ENCODE results near the gene MAP3K7.
"Not testable (repeated sequence)": the region's sequence is repeated elsewhere in the genome, so short reads cannot be mapped to it uniquely, and the experiment has no call there.

MAP3K7 gene

GRCh38 chr6:90595854-90596253 is 9.0 kb upstream of the MAP3K7 start:
- Mint-ChIP-seq H3K9me3 (no peaks in the 10 kb centered on the region), H3K4me1 (ENCODE audit: low read depth) (peaks cover 3% of the 10 kb centered on the region), H3K4me3 (no peak overlapping the region), H3K36me3 (ENCODE audit: low read depth) (no peaks in the 10 kb centered on the region), H3K27me3 (ENCODE audit: low read depth) (peaks cover 44% of the 10 kb centered on the region), H3K27ac (no peak overlapping the region)
- DNase-seq (ENCODE audit: low spot score), result no peak

GRCh38 chr6:90586546-90586835 is 381 bp downstream of the MAP3K7 start:
- DNase-seq (ENCODE audit: low spot score), result no peak
- no peaks in the 10 kb centered on the region for H3K9me3 Mint-ChIP-seq
- H3K27me3 Mint-ChIP-seq (ENCODE audit: low read depth), result peaks cover 28% of the 10 kb centered on the region
- H3K36me3 Mint-ChIP-seq (ENCODE audit: low read depth), result peaks cover 3% of the 10 kb centered on the region
- peak overlapping the region; percentile 95 for H3K27ac Mint-ChIP-seq
- peaks cover 34% of the 10 kb centered on the region for H3K4me1 Mint-ChIP-seq (ENCODE audit: low read depth)
- peak overlapping the region; percentile 92 for H3K4me3 Mint-ChIP-seq

- H3K27me3 Mint-ChIP-seq (ENCODE audit: low read depth), result peaks cover 23% of the 10 kb centered on the region
- no peak overlapping the region for H3K27ac Mint-ChIP-seq
- no peaks in the 10 kb centered on the region for H3K9me3 Mint-ChIP-seq
- no peak for DNase-seq (ENCODE audit: low spot score)
- peaks cover 34% of the 10 kb centered on the region for H3K4me1 Mint-ChIP-seq (ENCODE audit: low read depth)
- H3K4me3 Mint-ChIP-seq, result peak overlapping the region; percentile 92
- peaks cover 3% of the 10 kb centered on the region for H3K36me3 Mint-ChIP-seq (ENCODE audit: low read depth)
Observed at GRCh38 chr6:90584636-90585255, 2.1 kb downstream of the MAP3K7 start.

- peak overlapping the region; percentile 92 for H3K4me3 Mint-ChIP-seq
- peaks cover 16% of the 10 kb centered on the region for H3K27me3 Mint-ChIP-seq (ENCODE audit: low read depth)
- peaks cover 3% of the 10 kb centered on the region for H3K36me3 Mint-ChIP-seq (ENCODE audit: low read depth)
- DNase-seq (ENCODE audit: low spot score), result no peak
- H3K9me3 Mint-ChIP-seq, result no peaks in the 10 kb centered on the region
- peak overlapping the region; percentile 47 for H3K27ac Mint-ChIP-seq
- H3K4me1 Mint-ChIP-seq (ENCODE audit: low read depth), result peaks cover 34% of the 10 kb centered on the region
Observed at GRCh38 chr6:90583836-90584481, 2.9 kb downstream of the MAP3K7 start.

- Mint-ChIP-seq H3K36me3 (ENCODE audit: low read depth) (peaks cover 3% of the 10 kb centered on the region), H3K9me3 (no peaks in the 10 kb centered on the region), H3K4me1 (ENCODE audit: low read depth) (peaks cover 32% of the 10 kb centered on the region), H3K27ac (peak overlapping the region; percentile 17), H3K4me3 (peak overlapping the region; percentile 13), H3K27me3 (ENCODE audit: low read depth) (peaks cover 10% of the 10 kb centered on the region)
- no peak for DNase-seq (ENCODE audit: low spot score)
Observed at GRCh38 chr6:90583179-90583835, 3.6 kb downstream of the MAP3K7 start.

GRCh38 chr6:90581146-90581545 is 5.7 kb downstream of the MAP3K7 start:
- no peaks in the 10 kb centered on the region for H3K9me3 Mint-ChIP-seq
- no peak overlapping the region for H3K4me3 Mint-ChIP-seq
- no peak for DNase-seq (ENCODE audit: low spot score)
- H3K4me1 Mint-ChIP-seq (ENCODE audit: low read depth), result peaks cover 26% of the 10 kb centered on the region
- H3K27ac Mint-ChIP-seq, result no peak overlapping the region
- no peaks in the 10 kb centered on the region for H3K27me3 Mint-ChIP-seq (ENCODE audit: low read depth)
- peaks cover 3% of the 10 kb centered on the region for H3K36me3 Mint-ChIP-seq (ENCODE audit: low read depth)

GRCh38 chr6:90578894-90579549 is 7.8 kb downstream of the MAP3K7 start:
- peaks cover 1% of the 10 kb centered on the region for H3K36me3 Mint-ChIP-seq (ENCODE audit: low read depth)
- no peak for DNase-seq (ENCODE audit: low spot score)
- H3K27ac Mint-ChIP-seq, result no peak overlapping the region
- H3K27me3 Mint-ChIP-seq (ENCODE audit: low read depth), result no peaks in the 10 kb centered on the region
- no peaks in the 10 kb centered on the region for H3K9me3 Mint-ChIP-seq
- no peak overlapping the region for H3K4me3 Mint-ChIP-seq
- peaks cover 13% of the 10 kb centered on the region for H3K4me1 Mint-ChIP-seq (ENCODE audit: low read depth)

- Mint-ChIP-seq H3K36me3 (ENCODE audit: low read depth) (peaks cover 4% of the 10 kb centered on the region), H3K9me3 (no peaks in the 10 kb centered on the region), H3K27me3 (ENCODE audit: low read depth) (no peaks in the 10 kb centered on the region), H3K4me3 (no peak overlapping the region), H3K27ac (no peak overlapping the region), H3K4me1 (ENCODE audit: low read depth) (peaks cover 6% of the 10 kb centered on the region)
- no peak for DNase-seq (ENCODE audit: low spot score)
Observed at GRCh38 chr6:90575267-90575666, 11.6 kb downstream of the MAP3K7 start.

- no peaks in the 10 kb centered on the region for H3K27me3 Mint-ChIP-seq (ENCODE audit: low read depth)
- no peak for DNase-seq (ENCODE audit: low spot score)
- H3K4me1 Mint-ChIP-seq (ENCODE audit: low read depth), result peaks cover 6% of the 10 kb centered on the region
- H3K27ac Mint-ChIP-seq, result no peak overlapping the region
- H3K4me3 Mint-ChIP-seq, result no peak overlapping the region
- no peaks in the 10 kb centered on the region for H3K9me3 Mint-ChIP-seq
- peaks cover 6% of the 10 kb centered on the region for H3K36me3 Mint-ChIP-seq (ENCODE audit: low read depth)
Observed at GRCh38 chr6:90574610-90575009, 12.3 kb downstream of the MAP3K7 start.

GRCh38 chr6:90573624-90574023 is 13.2 kb downstream of the MAP3K7 start:
- H3K4me1 Mint-ChIP-seq (ENCODE audit: low read depth), result peaks cover 6% of the 10 kb centered on the region
- H3K27me3 Mint-ChIP-seq (ENCODE audit: low read depth), result no peaks in the 10 kb centered on the region
- no peak for DNase-seq (ENCODE audit: low spot score)
- H3K27ac Mint-ChIP-seq, result no peak overlapping the region
- peaks cover 9% of the 10 kb centered on the region for H3K36me3 Mint-ChIP-seq (ENCODE audit: low read depth)
- no peak overlapping the region for H3K4me3 Mint-ChIP-seq
- no peaks in the 10 kb centered on the region for H3K9me3 Mint-ChIP-seq

GRCh38 chr6:90572856-90573255 is 14.0 kb downstream of the MAP3K7 start:
- peaks cover 13% of the 10 kb centered on the region for H3K36me3 Mint-ChIP-seq (ENCODE audit: low read depth)
- DNase-seq (ENCODE audit: low spot score), result no peak
- no peak overlapping the region for H3K27ac Mint-ChIP-seq
- H3K4me3 Mint-ChIP-seq, result no peak overlapping the region
- H3K9me3 Mint-ChIP-seq, result no peaks in the 10 kb centered on the region
- peaks cover 6% of the 10 kb centered on the region for H3K4me1 Mint-ChIP-seq (ENCODE audit: low read depth)
- no peaks in the 10 kb centered on the region for H3K27me3 Mint-ChIP-seq (ENCODE audit: low read depth)

- Mint-ChIP-seq H3K4me3 (no peak overlapping the region), H3K4me1 (ENCODE audit: low read depth) (peaks cover 9% of the 10 kb centered on the region), H3K36me3 (ENCODE audit: low read depth) (peaks cover 39% of the 10 kb centered on the region), H3K27me3 (ENCODE audit: low read depth) (no peaks in the 10 kb centered on the region), H3K9me3 (peaks cover 5% of the 10 kb centered on the region), H3K27ac (no peak overlapping the region)
- no peak for DNase-seq (ENCODE audit: low spot score)
Observed at GRCh38 chr6:90569223-90569622, 17.6 kb downstream of the MAP3K7 start.

GRCh38 chr6:90567682-90568081 is 19.2 kb downstream of the MAP3K7 start:
- not testable (repeated sequence) for DNase-seq (ENCODE audit: low spot score); H3K27me3 Mint-ChIP-seq (ENCODE audit: low read depth); H3K4me3 Mint-ChIP-seq; H3K27ac Mint-ChIP-seq; H3K9me3 Mint-ChIP-seq
- Mint-ChIP-seq H3K36me3 (ENCODE audit: low read depth) (peaks cover 51% of the 10 kb centered on the region), H3K4me1 (ENCODE audit: low read depth) (peaks cover 19% of the 10 kb centered on the region)

GRCh38 chr6:90562341-90562740 is 24.5 kb downstream of the MAP3K7 start:
- H3K4me3 Mint-ChIP-seq, result peak overlapping the region; percentile 15
- H3K4me1 Mint-ChIP-seq (ENCODE audit: low read depth), result peaks cover 25% of the 10 kb centered on the region
- H3K27ac Mint-ChIP-seq, result peak overlapping the region; percentile 66
- H3K9me3 Mint-ChIP-seq; DNase-seq (ENCODE audit: low spot score); H3K27me3 Mint-ChIP-seq (ENCODE audit: low read depth): not testable (repeated sequence)
- H3K36me3 Mint-ChIP-seq (ENCODE audit: low read depth), result peaks cover 48% of the 10 kb centered on the region

Data from T-helper 2 cell treated with Interferon-gamma antibody and Interleukin-4, amounts not matched to agents 5 μg/mL and 100 μg/mL, for 36 hours (primary cell).